Measurements from ENCODE around the gene PWWP2B.

PWWP2B gene

DNA sequence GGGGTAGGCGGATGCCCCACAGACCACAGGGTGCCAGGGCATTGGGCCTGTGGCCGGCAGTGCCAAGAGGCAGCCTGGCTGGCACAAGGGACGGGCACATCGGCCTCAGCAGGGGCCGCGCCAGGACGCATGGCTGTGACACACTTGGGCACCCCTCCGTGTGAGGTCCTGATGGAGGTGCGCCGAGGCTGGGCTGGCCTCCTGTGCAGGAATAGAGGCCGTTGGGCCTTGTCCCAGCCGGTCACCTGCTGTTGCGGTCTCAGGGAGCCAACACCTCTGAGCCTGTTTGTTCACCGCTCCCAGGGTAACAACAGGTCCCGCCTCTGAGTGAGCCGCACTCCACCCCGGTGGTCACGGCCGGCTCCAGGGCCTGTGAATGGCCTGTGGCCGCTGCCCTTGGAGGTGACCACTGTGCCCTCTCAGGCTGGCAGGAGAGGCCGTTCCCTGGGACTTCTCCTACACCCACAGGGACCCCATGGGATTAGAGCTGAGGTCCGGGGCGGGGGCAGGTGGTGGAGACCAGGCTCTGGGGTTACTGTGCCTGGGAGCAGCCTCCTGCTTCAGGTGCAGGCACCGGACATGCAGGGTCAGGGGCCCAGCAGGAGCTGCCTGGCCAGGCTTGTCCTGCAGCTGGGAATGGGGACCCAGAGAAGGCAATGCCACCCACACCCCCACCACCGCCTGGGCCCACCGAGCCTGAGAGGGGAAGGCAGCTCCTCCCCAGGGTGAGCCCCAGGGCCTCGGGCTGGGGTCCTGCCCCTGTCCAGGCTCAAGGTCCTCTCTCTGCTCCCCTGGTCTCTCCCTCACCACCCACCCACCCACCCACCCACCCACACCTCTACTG, 12.0 kb downstream of the PWWP2B start:
- no peak for DNase-seq

DNA sequence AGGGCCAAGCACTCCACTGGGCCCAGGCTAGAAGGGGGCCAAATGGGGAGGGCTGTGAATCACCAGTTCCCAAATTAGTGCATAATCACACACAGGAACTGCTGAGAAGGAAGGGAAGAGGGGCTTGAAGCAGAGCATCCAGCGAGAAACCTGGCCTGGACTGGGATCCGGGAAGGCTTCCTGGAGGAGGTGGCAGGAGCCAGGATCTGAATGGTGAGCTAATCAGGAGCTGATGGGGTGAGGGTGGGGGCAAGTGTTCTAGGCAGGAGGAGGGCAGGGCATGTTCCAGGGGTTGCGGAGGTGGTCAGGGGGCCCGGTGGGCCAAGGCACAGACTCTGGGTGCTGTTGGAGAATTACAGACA, 12.6 kb downstream of the PWWP2B start:
- DNase-seq = no peak

DNA sequence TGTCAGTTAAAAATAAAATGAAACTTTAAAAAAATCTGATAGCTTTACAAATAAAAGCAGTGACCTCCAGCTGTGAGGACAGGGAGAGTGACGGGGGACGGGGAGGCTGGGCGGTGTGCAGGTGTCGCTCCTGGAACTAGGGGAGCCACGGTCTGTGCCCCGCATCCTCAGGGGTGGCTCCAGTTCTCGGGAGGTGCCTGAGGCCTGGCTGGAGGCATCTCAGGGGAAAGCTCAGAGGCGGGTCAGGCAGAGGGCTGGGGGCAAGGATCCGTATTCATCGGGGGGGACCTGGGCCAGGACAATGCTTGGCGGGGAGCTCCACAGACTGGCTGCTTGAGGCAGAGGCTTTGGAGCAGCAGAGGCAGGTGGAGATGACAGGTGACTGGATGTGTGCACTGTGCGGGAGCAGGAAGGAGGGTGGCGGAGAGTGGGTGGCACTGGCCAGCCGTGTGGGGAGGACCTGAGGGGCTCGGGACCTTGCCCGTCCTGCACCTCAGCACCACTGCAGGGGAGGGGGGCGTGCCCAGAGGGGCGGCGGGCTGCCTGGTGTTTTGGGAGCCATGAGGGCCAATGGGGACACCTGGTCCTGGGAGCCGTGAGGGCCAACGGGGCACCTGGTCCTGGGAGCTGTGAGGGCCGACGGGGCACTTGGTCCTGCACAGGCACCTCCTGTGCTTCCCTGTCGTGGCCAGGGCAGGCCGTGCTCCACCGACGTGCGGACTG, 13.2 kb downstream of the PWWP2B start:
- no peak for DNase-seq

DNA sequence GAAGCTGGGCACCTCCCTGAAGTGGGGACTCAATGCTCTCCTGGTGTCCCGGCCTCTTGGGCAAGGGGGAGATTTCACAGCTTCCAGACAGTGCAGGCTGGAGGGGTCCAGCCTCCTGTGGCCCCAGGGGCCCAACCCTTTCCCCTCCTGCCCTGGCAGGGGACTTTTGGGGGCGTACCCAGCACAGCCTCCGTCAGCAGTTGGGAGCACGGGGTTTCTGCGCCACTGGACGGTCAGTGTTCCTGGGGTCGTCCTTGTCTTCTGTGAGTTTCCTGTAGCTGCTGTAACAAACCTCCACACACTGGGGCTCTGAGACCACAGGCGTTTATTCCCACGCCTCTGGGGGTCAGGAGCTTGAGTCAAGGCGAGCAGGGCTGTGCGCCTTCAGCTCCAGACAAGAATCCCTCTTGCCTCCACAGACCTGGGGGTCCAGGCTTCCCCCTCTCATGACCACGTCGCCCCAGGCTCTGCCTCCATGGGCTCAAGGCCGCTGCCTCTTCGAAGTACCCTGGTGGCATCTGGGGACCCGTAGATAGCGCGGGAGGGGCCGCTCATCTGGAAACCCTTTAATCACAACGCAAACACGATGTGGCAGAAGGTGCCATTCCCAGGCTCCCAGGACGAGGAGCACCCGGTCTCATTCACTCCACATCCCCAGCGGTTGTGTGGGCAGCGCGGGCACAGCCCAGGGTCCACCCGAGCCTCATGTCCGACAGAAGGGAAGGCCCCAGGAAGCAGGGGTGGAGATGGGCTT, 14.0 kb downstream of the PWWP2B start:
- no peak for DNase-seq

DNA sequence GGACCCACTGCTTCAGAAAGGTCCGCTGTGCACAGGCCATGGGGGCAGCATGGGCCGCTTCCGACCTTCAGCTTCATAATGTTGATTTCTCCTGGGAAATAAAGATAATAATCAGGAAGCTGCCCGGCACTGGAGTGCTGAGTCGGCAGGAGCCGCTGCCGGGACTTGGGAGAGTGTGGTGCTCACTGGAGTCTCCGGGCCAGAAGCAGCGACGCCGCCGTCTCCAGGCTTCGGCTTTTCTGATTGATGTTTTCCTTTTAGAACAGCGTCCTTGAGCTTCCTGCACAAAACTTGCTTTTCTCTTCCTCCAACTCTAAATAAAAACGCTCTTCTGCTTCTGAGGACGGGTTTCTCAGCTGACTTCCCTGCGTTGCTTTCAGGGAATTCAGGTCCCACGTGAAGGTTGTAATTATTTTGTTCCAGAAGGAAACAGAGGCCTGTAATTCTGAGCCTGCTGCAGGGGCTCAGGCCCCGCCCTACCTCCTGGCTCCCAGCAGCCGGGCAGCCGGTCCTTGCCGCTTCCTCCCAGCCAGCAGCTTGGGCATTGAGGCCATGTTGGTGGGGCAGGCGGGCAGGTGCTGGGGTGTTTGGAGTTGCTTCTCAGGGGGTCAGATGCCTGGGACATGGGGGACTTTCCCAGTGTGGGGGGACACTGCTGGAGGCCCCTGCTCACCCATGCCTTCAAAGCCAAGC, 14.7 kb downstream of the PWWP2B start:
- DNase-seq = no peak

DNA sequence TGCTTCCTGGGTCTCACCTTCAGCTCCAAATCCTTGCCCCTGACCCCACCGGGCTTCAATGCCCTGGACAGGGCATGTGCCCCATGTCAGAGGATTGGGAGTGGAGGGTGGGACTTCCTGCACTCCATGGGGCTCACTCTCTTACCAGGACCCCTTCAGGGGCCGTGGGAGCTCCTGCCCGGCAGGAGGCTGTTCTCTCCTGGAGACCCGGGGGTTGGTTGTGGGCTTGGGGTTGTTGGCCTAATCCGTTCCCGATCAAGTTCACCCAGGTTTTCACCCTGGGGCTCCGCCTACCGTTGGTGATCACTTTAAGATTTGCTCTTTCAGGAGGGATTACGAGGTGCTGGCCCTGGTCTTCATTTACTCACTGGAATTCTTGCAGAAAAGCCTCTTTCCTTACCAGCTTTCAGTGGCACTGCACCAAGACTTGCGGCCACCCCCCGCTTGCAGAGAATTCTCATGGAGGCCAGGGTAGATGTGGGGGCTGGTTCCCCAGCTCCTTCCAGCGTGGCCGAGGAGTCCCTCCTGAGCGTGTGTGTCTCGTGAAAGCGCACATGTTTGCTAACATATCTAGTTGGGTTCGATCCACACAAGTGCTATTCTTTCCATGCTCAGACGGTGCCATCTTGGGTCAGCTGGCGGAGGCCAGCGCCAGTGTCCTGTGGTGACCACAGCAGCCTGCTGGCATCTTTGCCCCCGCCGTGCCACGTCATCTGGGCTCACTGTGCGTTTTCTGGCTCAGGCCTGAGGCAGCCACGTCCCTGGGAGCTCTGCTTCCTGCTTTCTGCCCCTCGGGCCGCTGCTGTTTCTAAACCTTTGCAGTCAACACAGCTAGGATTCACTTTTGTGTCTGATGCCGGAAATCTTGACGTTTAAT, 15.6 kb downstream of the PWWP2B start:
- DNase-seq = no peak

DNA sequence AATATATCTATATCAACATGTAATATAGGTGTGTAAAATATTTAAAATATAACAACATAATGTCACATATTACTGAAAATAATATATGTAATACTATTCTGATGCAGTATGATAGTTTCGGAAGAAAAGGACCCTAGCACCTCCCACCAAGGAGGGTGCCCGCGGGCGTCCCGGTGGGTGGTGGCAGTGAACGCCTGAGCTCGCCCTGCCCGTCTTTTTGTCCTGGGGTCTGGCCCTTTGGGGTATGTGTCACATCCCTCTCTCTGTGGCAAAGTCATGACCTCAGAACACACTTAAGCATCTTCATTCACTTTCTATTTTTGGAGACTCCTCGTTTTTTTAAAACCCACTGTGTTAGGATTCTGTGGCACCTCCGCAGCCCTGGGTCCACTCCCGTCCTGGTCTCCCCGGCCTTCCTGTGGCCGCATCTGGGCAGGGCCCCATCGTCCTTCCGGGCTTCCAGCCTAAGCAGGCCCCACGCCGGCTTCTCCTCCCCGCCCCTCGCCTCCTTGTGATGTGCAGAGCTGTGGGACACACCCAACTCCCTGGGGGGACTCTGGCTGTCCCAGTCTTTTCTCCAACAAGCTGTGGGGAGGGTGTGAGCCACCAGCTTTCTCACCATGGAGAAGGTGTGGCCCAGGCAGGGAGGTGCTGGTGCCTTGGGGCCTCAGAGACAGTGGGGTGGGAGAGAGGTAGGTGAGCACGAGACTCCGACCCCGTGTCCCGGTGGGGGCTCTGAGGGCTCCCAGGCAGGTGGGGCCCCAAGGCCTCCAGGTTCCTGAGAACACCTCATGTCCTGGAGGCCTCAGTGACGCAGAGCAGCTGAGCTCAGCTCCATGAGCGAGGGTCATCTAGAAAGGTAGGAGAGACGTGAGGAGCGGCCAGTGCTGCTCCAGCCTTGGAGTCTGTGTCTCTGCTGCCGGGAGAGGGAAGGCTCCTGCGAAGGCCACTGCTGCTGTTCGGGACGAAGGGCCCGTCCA, 16.5 kb downstream of the PWWP2B start:
- DNase-seq = no peak

DNA sequence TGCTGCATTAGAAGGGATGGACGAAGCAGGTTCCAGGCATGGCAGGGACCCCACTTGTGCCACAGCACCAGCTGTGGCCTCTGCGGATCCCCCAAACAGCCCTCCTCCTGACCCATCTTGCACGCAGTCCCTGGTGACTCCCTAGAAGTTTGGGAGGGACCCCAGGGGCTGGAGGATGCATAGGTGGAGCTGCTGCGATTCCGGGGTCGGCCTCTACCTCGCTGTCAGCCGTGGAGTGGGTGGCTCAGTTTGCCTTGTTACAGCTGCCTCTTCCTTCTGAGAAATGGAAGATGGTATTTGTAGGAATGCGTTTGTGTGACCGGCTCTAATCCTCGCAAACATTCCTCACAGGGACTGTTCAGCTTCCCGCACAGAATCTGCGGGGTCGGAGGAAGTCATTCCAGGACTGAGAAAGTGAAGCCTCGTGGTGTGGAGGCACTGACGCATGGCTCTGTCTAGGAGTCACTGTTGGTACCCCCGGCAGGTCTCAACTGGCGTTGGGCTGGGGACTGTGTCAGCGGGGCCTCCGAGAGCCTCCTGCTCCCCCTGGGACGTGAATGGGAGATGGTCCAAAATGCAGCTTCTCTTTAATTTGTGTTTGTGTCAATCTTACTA, 17.5 kb downstream of the PWWP2B start:
- DNase-seq = no peak

DNA sequence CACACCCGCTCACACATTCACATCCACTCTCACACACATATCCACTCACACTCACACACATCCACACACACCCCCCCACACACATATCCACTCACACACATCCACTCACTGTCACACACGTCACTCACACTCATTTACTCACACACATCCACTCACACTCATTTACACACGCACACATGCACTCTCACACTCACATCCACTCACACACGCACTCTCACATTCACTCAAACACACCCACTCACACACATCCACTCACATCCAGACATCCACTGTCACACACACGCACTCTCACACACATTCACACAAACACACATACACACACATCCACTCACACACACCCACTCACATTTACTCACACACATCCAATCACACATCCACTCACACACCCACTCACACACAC, 18.3 kb downstream of the PWWP2B start:
- no peak for DNase-seq

DNA sequence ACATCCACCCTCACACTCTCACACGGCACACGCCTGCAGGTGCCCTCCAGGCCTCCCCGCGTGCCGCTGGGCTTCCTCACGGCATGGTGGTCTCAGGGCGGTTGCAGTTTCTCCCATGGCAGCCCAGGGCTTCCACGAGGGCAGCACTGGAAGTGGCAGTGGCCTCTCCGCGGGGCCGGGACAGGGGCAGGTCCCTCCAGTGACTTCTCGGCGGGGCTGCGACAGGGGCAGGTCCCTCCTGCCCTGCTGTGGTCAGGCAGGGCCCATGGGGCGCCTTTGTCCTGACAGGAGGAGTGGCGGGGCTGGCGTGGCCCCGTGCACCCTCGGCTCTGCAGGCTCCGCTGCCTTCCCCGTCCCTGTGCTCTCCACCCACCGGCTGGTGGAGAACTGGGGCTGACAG, 19.0 kb downstream of the PWWP2B start:
- DNase-seq = no peak

DNA sequence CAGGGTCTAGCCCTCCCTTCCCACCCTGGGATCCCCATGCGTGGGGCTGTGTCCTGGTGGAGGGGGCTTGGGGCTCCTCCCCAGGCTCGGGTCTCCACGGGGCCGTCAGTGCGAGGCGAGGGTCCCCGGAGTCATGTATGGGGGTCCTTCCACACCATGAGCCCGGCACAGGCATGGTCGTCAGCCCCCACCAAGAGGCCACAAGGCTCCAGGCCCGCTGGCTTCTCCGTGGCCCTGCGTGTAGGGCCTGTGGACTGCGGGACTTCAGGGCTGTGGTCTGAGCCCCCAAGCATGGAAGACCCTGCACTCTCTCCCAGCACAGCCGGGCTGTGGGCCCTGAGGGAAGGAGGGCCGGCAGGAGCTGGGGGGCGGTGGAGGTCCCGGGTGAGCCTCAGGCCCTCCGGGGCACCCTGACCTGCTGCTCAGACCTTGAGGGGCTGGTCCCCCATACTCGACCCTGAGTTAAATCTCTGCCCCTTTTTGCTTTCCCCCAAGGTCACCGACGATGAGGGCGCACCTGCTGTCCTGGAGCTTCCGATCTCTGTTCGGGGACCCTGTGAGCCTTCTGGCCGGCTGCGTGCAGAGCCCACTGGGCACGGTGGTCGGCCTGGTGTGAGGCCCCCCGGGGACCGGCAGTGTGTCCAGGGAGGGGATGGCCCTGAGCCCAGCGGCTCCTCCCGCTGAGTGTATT, 19.7 kb downstream of the PWWP2B start:
- no peak for DNase-seq

DNA sequence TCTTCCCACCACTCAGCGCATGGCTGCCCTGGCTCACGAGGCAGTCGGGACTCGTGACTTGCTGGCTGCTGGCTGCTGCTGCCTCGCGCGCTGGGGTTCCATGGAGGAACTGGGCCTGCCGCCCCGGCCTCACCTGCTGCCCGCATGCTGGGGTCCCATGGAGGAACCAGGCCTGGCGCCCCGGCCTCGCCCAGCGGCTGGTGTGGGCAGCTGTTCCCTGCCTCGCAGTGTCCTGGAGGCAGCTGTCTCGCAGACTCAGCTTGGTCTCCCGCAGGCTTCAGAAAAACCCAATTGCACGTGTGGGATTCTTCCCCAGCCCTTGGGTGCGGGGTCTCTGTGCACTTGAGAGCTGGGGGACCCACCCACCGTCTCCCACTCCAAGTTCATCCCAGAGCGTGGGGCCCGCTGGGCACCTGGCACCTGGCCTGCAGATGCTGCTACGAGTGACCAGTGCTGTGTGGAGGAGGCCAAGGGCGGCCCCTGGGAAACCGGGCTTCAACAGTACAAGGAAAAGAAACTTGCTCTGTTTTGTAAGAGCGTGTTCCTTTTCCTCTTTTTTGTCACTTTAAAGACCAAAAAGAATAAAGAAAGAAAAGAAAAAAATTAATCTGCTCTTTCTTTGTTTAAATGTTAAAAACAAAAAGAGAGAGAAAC, 20.4 kb downstream of the PWWP2B start:
- no peak for DNase-seq

DNA sequence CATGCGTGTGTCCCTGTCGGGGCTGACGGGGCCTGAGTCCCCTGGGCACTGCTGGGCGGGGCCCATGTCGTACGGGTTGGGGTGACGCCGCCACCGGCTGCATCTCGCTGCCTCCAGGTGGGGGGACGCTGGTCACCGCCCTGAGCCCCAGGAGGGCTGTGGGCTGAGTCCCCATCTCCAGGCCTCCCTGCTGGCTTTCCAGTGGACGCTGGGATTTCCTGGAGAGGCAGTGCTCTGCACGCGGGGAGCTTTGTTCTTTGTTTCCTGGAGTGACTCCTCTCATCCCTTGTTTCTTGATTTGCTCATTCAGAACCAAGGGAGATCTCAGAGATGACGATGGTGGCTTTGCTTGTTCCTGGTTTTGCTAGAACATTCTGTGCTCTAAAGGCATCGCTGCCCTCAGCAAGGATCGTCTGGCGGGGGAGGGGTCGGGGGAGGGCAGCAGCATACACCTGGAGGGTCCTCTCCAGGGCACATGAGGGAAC, 21.0 kb downstream of the PWWP2B start:
- DNase-seq = no peak

DNA sequence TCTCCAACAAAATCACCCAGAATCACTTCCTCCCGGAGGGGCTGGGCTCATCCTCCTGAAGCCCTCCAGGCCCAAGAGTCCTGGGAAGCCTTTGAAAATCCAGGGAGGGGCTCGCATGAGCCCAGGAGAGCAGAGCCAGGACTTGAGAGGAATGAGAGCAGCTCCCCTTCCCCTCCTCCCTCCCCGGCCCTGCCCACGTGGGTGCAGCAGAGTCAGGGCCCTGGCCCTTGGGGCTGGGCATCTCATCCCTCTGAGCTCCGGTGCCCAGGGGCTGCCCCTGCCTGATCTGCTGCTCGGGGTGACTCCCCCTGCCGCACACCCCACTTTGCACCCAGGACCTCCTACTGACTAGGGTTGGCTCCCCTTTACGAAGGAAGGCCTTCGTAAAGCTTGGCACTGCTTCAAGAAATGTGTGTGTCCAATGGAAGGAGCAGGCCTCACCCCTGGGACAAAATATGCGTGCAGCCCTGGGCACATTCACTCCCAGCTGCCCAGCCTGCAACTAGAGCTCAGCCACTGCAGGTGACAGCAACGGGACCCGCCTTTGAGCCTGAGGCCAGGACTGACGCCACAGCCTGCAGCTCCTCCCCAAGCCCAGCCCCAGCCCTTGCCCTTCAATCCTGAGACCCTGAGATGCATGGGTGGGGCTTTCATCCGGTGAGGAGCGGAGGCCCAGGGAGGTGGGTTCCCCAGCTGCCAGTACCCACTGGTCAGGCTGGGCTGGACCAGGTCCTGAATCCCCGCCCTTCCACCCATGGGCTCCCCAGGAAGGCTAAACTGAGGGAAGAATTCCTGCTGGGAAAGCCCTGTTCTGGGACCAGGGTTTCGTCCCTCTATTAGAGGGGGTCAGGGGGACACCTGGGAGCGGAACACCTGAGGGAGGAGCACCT, 21.8 kb downstream of the PWWP2B start:
- DNase-seq = no peak

DNA sequence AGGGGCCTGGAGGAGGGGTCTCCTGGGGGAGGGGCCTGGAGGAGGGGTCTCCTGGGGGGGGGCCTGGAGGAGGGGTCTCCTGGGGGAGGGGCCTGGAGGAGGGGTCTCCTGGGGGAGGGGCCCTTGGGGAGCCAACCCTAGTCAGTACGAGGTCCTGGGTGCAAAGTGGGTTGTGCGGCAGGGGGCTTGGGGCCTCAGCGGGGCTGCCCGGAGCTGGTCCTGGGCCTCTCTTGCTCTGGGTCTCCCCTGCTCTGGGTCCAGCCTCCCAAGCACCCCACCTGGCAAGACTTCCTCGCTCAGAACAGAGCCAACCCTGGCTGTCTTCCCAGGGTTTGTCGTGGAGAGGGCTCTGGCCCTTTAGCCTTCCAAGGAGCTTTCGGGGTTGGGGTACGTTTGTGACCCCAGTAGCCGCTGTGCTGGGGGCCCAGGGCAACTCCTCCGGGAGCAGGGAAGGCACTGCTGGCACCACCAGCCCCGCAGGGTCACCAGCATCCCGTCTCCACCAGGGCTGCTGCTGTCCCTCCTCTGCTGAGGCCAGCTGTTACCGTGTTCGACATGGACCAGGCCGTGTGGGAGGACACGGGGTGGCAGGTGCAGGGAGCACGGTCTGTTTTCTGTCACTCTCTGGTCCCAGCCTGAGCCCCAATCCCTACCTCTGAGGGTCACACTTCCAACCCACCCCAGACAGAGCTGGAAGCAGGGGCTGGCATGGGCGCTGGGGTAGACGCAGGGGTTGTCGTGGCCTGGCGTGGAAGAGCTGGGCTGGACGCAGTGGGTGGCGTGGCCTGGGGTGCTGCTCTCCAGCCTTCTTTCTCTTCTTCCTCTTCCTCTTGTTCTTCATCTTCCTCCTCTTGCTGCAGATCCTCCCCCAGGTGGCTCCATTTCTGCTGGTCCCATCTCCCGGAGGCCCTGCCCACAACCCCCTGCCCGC, 22.8 kb downstream of the PWWP2B start:
- no peak for DNase-seq

DNA sequence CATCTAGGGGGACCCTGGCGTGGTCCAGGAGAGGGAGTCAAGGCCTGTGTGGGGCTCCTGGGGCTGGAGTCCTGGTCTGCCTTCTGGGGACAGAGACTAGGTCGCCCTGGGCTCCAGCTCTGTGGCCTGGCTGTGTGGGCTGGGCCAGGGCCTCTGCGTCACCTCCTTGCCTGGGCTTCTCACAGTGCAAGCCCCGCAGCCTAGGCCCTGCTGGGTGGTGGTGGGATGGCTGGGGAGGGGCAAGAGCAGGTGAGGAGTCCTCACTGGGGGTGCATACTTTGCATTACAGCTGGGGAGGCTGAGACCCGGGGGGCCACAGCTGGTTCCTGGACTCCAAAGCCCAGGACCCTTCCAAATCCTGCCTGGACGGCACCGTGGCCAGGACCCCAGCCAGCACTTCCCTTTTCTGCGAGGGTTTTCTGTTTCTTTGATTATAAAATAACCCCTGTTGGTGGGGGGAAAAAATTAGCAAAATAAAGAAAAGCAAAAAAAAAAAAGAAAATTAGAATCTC, 23.5 kb downstream of the PWWP2B start:
- no peak for DNase-seq
